Neural cell (in vitro differentiated cells): ENCODE data around the gene HERC3. TPM values are rescaled to one million over a fixed set of nuclear protein-coding genes. Genes with fewer than 3 reads are reported as not detected.
A peak's percentile ranks its signal among the peaks of the same experiment; 100 is the strongest.

ENCODE experiments used
- H2AFZ ChIP-seq: fragments of 200-600, 300-800 bp; sonication (generic), shearing (Covaris generic); 2 replicates; pipeline ENCODE4 v1.6.0; 2014; ENCODE audit warnings: low read depth, mild to moderate bottlenecking, antibody characterized with exemption, low read length, moderate library complexity
- H3F3A ChIP-seq: fragments of 200-600 bp; shearing (Covaris generic); 2 replicates; pipeline ENCODE4 v1.6.1; 2016; ENCODE audit warnings: mild to moderate bottlenecking, moderate library complexity, mixed read lengths, antibody characterized with exemption, low read length; ENCODE audit not compliant: insufficient read depth, poor library complexity, severe bottlenecking
- H3K27ac ChIP-seq: fragments of 200-600, 300-800 bp; sonication (generic), shearing (Covaris generic); 2 replicates; pipeline ENCODE4 v1.5.1; 2014; ENCODE audit warnings: mild to moderate bottlenecking, low read length, moderate library complexity
- H3K27me3 ChIP-seq: fragments of 300-800, 200-600 bp; sonication (generic), shearing (Covaris generic); 2 replicates; pipeline ENCODE4 v1.6.0; 2014; ENCODE audit warnings: mild to moderate bottlenecking, low read depth, low read length, moderate library complexity; ENCODE audit not compliant: insufficient read depth
- H3K36me3 ChIP-seq: fragments of 300-800, 200-600 bp; sonication (generic), shearing (Covaris generic); 2 replicates; pipeline ENCODE4 v1.5.1; 2014; ENCODE audit warnings: mild to moderate bottlenecking, antibody characterized with exemption, low read length, moderate library complexity; ENCODE audit not compliant: insufficient read depth
- H3K4me2 ChIP-seq: fragments of 300-800, 200-600 bp; sonication (generic), shearing (Covaris generic); 2 replicates; pipeline ENCODE4 v1.6.0; 2014; ENCODE audit warnings: mild to moderate bottlenecking, low read length
- H3K4me3 ChIP-seq: fragments of 300-800, 200-600 bp; sonication (generic), shearing (Covaris generic); 2 replicates; pipeline ENCODE4 v1.5.1; 2014; ENCODE audit warnings: mild to moderate bottlenecking, low read length, moderate library complexity
- H3K79me2 ChIP-seq: fragments of 200-600 bp; shearing (Covaris generic); replicated peaks from 2 replicates; pipeline ENCODE4 v1.6.0; 2014; ENCODE audit warnings: mild to moderate bottlenecking, low read length, moderate library complexity; ENCODE audit not compliant: insufficient read depth
- H3K9ac ChIP-seq: fragments of 300-800, 200-600 bp; sonication (generic), shearing (Covaris generic); 2 replicates; pipeline ENCODE4 v1.6.1; 2016; ENCODE audit warnings: mild to moderate bottlenecking, low read length, mixed read lengths
- H3K9me2 ChIP-seq: fragments of 200-600 bp; shearing (Covaris generic); 2 replicates; pipeline ENCODE4 v1.6.1; 2016; ENCODE audit warnings: mild to moderate bottlenecking, low read length, mixed read lengths; ENCODE audit not compliant: insufficient read depth
- H3K9me3 ChIP-seq: fragments of 200-600, 300-800 bp; sonication (generic), shearing (Covaris generic); 2 replicates; pipeline ENCODE4 v1.6.1; 2016; ENCODE audit warnings: mild to moderate bottlenecking, mixed run types, low read length, moderate library complexity, mixed read lengths
- H4K20me1 ChIP-seq: fragments of 200-600 bp; shearing (Covaris generic); 2 replicates; pipeline ENCODE4 v1.6.1; 2016; ENCODE audit warnings: mild to moderate bottlenecking, mixed run types; ENCODE audit not compliant: insufficient read depth
- EP300 ChIP-seq: fragments of 450-650 bp; conservative IDR thresholded peaks from 2 replicates; pipeline ENCODE4 v1.6.1; 2014; ENCODE audit warnings: antibody characterized with exemption, mild to moderate bottlenecking, moderate library complexity; ENCODE audit not compliant: poor library complexity, severe bottlenecking
- EZH2 ChIP-seq: fragments of 200-600, 300-800 bp; shearing (Covaris generic), sonication (generic); IDR thresholded peaks from 2 replicates; pipeline ENCODE4 v1.6.1; 2014; ENCODE audit warnings: antibody characterized with exemption, low read length, borderline replicate concordance, mild to moderate bottlenecking; ENCODE audit not compliant: insufficient read depth, poor library complexity, severe bottlenecking
- MXI1 ChIP-seq: fragments of 450-650 bp; conservative IDR thresholded peaks from 2 replicates; pipeline ENCODE4 v1.6.1; 2014; ENCODE audit warnings: antibody characterized with exemption, mild to moderate bottlenecking; ENCODE audit not compliant: poor library complexity, severe bottlenecking
- POLR2AphosphoS5 ChIP-seq: IDR thresholded peaks from 2 replicates; pipeline ENCODE4 v1.6.1; 2012
- RAD21 ChIP-seq: fragments of 450-650 bp; conservative IDR thresholded peaks from 2 replicates; pipeline ENCODE4 v1.6.1; 2014; ENCODE audit warnings: antibody characterized with exemption, mild to moderate bottlenecking, moderate library complexity
- SMC3 ChIP-seq: fragments of 450-650 bp; conservative IDR thresholded peaks from 2 replicates; pipeline ENCODE4 v1.6.1; 2014; ENCODE audit warnings: antibody characterized with exemption, mild to moderate bottlenecking, moderate library complexity; ENCODE audit not compliant: poor library complexity
- TAF1 ChIP-seq: IDR thresholded peaks from 2 replicates; pipeline ENCODE4 v1.6.1; 2012; ENCODE audit warnings: low read depth
- polyA plus RNA-seq: library from polyadenylated mRNA; depleted of rRNA; stranded (reverse); fragments of >200 nt; gene quantifications from 2 replicates; pipeline ENCODE4 v1.2.3, GENCODE V29; 2014
- TF ChIP-seq, protein P1 (sequence below): fragments of 450-650 bp; IDR thresholded peaks from 2 replicates; pipeline ENCODE4 v1.5.1; 2014; ENCODE audit warnings: antibody characterized with exemption, mild to moderate bottlenecking, moderate library complexity; ENCODE audit not compliant: poor library complexity, severe bottlenecking
- TF ChIP-seq, protein P2 (sequence below): IDR thresholded peaks from 2 replicates; pipeline ENCODE4 v1.6.1; 2012; ENCODE audit warnings: borderline replicate concordance

HERC3 gene
- polyA plus RNA-seq, 1 donor from 2014 or later: 49.2 TPM

DNA sequence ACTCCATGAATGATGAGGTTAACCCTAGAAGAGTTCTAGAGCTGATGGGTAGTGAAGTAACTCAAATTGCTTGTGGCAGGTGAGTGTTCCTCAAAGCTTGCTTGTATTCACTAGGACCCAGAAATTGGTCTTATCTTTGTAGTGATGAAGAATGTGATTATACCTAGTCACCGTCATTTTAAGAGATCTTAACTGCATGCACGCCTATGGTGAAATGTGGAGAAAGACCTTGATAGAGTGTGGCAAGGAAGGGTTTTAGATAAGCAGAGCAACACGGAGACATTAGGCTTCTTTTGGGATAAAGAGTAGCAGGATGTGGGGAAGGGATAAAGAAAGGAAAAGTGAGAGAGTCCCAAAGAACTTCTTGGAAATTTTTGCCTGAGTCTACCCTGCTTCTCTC lies 62.9 kb downstream of the HERC3 start:
- no peak overlapping the region for H3K4me2 ChIP-seq
- H2AFZ ChIP-seq: no peak overlapping the region
- no peak overlapping the region for H3K4me3 ChIP-seq
- TF ChIP-seq EZH2 (no peak), MXI1 (no peak), POLR2AphosphoS5 (no peak), RAD21 (no peak), EP300 (no peak), SMC3 (no peak), TAF1 (no peak)
- TF ChIP-seq, protein P1, sequence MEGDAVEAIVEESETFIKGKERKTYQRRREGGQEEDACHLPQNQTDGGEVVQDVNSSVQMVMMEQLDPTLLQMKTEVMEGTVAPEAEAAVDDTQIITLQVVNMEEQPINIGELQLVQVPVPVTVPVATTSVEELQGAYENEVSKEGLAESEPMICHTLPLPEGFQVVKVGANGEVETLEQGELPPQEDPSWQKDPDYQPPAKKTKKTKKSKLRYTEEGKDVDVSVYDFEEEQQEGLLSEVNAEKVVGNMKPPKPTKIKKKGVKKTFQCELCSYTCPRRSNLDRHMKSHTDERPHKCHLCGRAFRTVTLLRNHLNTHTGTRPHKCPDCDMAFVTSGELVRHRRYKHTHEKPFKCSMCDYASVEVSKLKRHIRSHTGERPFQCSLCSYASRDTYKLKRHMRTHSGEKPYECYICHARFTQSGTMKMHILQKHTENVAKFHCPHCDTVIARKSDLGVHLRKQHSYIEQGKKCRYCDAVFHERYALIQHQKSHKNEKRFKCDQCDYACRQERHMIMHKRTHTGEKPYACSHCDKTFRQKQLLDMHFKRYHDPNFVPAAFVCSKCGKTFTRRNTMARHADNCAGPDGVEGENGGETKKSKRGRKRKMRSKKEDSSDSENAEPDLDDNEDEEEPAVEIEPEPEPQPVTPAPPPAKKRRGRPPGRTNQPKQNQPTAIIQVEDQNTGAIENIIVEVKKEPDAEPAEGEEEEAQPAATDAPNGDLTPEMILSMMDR: no peak
- TF ChIP-seq, protein P2, sequence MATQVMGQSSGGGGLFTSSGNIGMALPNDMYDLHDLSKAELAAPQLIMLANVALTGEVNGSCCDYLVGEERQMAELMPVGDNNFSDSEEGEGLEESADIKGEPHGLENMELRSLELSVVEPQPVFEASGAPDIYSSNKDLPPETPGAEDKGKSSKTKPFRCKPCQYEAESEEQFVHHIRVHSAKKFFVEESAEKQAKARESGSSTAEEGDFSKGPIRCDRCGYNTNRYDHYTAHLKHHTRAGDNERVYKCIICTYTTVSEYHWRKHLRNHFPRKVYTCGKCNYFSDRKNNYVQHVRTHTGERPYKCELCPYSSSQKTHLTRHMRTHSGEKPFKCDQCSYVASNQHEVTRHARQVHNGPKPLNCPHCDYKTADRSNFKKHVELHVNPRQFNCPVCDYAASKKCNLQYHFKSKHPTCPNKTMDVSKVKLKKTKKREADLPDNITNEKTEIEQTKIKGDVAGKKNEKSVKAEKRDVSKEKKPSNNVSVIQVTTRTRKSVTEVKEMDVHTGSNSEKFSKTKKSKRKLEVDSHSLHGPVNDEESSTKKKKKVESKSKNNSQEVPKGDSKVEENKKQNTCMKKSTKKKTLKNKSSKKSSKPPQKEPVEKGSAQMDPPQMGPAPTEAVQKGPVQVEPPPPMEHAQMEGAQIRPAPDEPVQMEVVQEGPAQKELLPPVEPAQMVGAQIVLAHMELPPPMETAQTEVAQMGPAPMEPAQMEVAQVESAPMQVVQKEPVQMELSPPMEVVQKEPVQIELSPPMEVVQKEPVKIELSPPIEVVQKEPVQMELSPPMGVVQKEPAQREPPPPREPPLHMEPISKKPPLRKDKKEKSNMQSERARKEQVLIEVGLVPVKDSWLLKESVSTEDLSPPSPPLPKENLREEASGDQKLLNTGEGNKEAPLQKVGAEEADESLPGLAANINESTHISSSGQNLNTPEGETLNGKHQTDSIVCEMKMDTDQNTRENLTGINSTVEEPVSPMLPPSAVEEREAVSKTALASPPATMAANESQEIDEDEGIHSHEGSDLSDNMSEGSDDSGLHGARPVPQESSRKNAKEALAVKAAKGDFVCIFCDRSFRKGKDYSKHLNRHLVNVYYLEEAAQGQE: no peak
- no peak overlapping the region for H3K9ac ChIP-seq
- no peaks in the 10 kb centered on the region for H3K9me2 ChIP-seq
- no peaks in the 10 kb centered on the region for H3K27me3 ChIP-seq
- no peaks in the 10 kb centered on the region for H3F3A ChIP-seq
- no peak overlapping the region for H3K27ac ChIP-seq
- no peaks in the 10 kb centered on the region for H4K20me1 ChIP-seq
- H3K9me3 ChIP-seq: no peaks in the 10 kb centered on the region
- no peaks in the 10 kb centered on the region for H3K79me2 ChIP-seq
- peaks cover 29% of the 10 kb centered on the region for H3K36me3 ChIP-seq

DNA sequence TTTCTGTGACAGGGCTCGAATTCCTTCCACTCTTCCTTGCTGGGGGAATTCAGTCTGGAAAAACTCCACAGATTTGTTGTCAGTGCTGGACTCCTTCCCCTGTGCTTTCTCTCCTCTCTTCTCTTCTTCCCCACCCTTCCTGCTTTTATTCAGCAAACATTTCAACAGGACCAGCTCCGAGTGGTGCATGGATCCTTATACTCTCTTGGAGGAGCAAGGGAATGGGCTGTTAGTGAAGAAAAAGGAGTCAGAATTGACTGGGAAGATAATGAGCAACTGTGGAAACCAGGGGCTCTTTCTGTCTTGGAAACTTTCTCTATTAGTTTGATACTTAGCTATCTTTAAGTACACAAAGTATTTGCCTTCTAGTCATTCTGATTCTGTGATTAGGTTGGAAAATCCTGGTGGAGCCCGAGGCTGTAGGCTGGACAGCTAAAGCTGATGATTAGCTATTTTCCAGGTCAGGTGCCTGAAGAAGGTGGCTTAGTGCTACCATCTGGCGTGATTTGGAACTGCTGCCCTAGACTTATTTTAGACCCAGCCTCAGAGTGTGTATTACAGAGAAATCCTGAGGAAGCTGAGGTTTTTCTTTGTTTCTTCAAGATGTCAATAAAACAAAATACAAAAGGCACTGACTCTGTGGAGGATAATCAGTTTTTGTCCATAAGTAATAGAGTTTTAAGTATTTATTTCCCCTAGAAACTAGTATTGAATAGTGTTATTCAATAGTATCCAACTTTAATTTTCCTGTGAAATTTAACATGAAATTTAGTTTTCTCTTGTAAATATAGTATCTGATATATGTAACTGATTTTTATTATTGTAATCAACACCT lies 67.0 kb downstream of the HERC3 start:
- Histone ChIP-seq H3K9me2 (no peaks in the 10 kb centered on the region), H3K9me3 (no peaks in the 10 kb centered on the region), H3K9ac (no peak overlapping the region), H3K4me2 (no peak overlapping the region), H2AFZ (no peak overlapping the region), H3K27me3 (no peaks in the 10 kb centered on the region), H3K4me3 (no peak overlapping the region), H3K36me3 (peaks cover 24% of the 10 kb centered on the region), H3K79me2 (no peaks in the 10 kb centered on the region), H3K27ac (no peak overlapping the region), H4K20me1 (no peaks in the 10 kb centered on the region), H3F3A (no peaks in the 10 kb centered on the region)
- TF ChIP-seq SMC3 (peak; percentile 71), EZH2 (no peak), MXI1 (no peak), RAD21 (peak; percentile 75), POLR2AphosphoS5 (no peak)
- TF ChIP-seq, protein P1: peak; percentile 74
- TF ChIP-seq, protein P2: no peak
